H1 (cell line): ENCODE data around the gene NLRC5. TPM values are rescaled to one million over a fixed set of nuclear protein-coding genes. Genes with fewer than 3 reads are reported as not detected.

Experiments used
- CBX8 ChIP-seq: fragments of 300-800, 300-1000 bp; sonication (generic); IDR thresholded peaks from 2 replicates; pipeline ENCODE4 v1.7.1; 2016; ENCODE audit warnings: low read depth, low read length, borderline replicate concordance
- HDAC2 ChIP-seq, 2 experiments: fragments of 300-600 bp in 1 of 2; sonication (generic) in 1 of 2; IDR thresholded peaks; 2 replicates each; pipeline ENCODE4 v1.6.1; 2011 to 2012; ENCODE audit warnings: low read depth in 2 of 2, low read length in 2 of 2, mild to moderate bottlenecking in 2 of 2, moderate library complexity in 2 of 2, borderline replicate concordance in 1 of 2, inconsistent platforms in 1 of 2
- KDM1A ChIP-seq: fragments of 200-600, 300-600 bp; sonication (generic); IDR thresholded peaks from 2 replicates; pipeline ENCODE4 v1.7.1; 2016; ENCODE audit warnings: mild to moderate bottlenecking, low read length, borderline replicate concordance
- NANOG ChIP-seq: IDR thresholded peaks from 2 replicates; pipeline ENCODE4 v1.6.1; 2011; ENCODE audit warnings: low read length, low read depth, mild to moderate bottlenecking, inconsistent platforms; ENCODE audit not compliant: insufficient read depth, poor library complexity, severe bottlenecking
- RXRA ChIP-seq: IDR thresholded peaks from 2 replicates; pipeline ENCODE4 v1.6.1; 2011; ENCODE audit warnings: low read depth, mild to moderate bottlenecking, low read length, moderate library complexity; ENCODE audit not compliant: insufficient read depth
- polyA plus RNA-seq, 7 experiments: library from polyadenylated mRNA; depleted of rRNA in 3 of 7; stranded (reverse) in 5 of 7; unstranded in 2 of 7; fragments of >200 nt in 5 of 7; fragments of 200-250 nt in 2 of 7; gene quantifications; 1 replicate in 5 of 7; 2 replicates in 1 of 7; 4 replicates in 1 of 7; pipeline versions ENCODE4 v1.2.1 to v1.2.3, GENCODE V29; 2011 to 2013; ENCODE audit warnings: missing spikeins in 2 of 7, mixed read lengths in 2 of 7
- total RNA-seq: library from RNA; stranded (reverse); fragmentation: NEBNext Ultra II Directional; extraction: Animal tissue kit (Norgen Biotek cat#: 25700); gene quantifications from 2 replicates; pipeline ENCODE4 v1.2.1, GENCODE V29; 2021
- TF ChIP-seq, protein P1 (sequence below): fragments of 300-600 bp; sonication (generic); IDR thresholded peaks from 2 replicates; pipeline ENCODE4 v1.7.1; 2012; ENCODE audit warnings: low read length, moderate library complexity, mild to moderate bottlenecking, inconsistent platforms; ENCODE audit not compliant: insufficient replicate concordance

NLRC5 gene
- total and polyA plus RNA-seq, 2 of the 8 experiments (the other 6 are each of a cell fraction or from before 2014, with no cell fraction given), result 2.2 to 3.2 TPM

- TF ChIP-seq, protein P1, sequence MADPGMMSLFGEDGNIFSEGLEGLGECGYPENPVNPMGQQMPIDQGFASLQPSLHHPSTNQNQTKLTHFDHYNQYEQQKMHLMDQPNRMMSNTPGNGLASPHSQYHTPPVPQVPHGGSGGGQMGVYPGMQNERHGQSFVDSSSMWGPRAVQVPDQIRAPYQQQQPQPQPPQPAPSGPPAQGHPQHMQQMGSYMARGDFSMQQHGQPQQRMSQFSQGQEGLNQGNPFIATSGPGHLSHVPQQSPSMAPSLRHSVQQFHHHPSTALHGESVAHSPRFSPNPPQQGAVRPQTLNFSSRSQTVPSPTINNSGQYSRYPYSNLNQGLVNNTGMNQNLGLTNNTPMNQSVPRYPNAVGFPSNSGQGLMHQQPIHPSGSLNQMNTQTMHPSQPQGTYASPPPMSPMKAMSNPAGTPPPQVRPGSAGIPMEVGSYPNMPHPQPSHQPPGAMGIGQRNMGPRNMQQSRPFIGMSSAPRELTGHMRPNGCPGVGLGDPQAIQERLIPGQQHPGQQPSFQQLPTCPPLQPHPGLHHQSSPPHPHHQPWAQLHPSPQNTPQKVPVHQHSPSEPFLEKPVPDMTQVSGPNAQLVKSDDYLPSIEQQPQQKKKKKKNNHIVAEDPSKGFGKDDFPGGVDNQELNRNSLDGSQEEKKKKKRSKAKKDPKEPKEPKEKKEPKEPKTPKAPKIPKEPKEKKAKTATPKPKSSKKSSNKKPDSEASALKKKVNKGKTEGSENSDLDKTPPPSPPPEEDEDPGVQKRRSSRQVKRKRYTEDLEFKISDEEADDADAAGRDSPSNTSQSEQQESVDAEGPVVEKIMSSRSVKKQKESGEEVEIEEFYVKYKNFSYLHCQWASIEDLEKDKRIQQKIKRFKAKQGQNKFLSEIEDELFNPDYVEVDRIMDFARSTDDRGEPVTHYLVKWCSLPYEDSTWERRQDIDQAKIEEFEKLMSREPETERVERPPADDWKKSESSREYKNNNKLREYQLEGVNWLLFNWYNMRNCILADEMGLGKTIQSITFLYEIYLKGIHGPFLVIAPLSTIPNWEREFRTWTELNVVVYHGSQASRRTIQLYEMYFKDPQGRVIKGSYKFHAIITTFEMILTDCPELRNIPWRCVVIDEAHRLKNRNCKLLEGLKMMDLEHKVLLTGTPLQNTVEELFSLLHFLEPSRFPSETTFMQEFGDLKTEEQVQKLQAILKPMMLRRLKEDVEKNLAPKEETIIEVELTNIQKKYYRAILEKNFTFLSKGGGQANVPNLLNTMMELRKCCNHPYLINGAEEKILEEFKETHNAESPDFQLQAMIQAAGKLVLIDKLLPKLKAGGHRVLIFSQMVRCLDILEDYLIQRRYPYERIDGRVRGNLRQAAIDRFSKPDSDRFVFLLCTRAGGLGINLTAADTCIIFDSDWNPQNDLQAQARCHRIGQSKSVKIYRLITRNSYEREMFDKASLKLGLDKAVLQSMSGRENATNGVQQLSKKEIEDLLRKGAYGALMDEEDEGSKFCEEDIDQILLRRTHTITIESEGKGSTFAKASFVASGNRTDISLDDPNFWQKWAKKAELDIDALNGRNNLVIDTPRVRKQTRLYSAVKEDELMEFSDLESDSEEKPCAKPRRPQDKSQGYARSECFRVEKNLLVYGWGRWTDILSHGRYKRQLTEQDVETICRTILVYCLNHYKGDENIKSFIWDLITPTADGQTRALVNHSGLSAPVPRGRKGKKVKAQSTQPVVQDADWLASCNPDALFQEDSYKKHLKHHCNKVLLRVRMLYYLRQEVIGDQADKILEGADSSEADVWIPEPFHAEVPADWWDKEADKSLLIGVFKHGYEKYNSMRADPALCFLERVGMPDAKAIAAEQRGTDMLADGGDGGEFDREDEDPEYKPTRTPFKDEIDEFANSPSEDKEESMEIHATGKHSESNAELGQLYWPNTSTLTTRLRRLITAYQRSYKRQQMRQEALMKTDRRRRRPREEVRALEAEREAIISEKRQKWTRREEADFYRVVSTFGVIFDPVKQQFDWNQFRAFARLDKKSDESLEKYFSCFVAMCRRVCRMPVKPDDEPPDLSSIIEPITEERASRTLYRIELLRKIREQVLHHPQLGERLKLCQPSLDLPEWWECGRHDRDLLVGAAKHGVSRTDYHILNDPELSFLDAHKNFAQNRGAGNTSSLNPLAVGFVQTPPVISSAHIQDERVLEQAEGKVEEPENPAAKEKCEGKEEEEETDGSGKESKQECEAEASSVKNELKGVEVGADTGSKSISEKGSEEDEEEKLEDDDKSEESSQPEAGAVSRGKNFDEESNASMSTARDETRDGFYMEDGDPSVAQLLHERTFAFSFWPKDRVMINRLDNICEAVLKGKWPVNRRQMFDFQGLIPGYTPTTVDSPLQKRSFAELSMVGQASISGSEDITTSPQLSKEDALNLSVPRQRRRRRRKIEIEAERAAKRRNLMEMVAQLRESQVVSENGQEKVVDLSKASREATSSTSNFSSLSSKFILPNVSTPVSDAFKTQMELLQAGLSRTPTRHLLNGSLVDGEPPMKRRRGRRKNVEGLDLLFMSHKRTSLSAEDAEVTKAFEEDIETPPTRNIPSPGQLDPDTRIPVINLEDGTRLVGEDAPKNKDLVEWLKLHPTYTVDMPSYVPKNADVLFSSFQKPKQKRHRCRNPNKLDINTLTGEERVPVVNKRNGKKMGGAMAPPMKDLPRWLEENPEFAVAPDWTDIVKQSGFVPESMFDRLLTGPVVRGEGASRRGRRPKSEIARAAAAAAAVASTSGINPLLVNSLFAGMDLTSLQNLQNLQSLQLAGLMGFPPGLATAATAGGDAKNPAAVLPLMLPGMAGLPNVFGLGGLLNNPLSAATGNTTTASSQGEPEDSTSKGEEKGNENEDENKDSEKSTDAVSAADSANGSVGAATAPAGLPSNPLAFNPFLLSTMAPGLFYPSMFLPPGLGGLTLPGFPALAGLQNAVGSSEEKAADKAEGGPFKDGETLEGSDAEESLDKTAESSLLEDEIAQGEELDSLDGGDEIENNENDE, result no peak
- TF ChIP-seq KDM1A, result no peak
- TF ChIP-seq RXRA, result no peak
- TF ChIP-seq NANOG, result no peak
- no peak for TF ChIP-seq HDAC2 (IDR thresholded peaks at IDR 0.05; ENCODE audit: borderline replicate concordance in 1 of 2, low read depth in 2 of 2, low read length in 2 of 2)
- no peak for TF ChIP-seq CBX8
Observed at GRCh38 chr16:57089406-57089805, 100.0 kb downstream of the NLRC5 start (continued).
